Measurements from ENCODE around the gene OSBPL1A. TPM values are rescaled to one million over a fixed set of nuclear protein-coding genes. Genes with fewer than 3 reads are reported as not detected.

OSBPL1A gene
- total RNA-seq, 1 experiment from 2014 or later, result 37.4 TPM

GRCh38 chr18:24262087-24262486 lies 135.5 kb downstream of the OSBPL1A start:
- TF ChIP-seq EZH2 (IDR thresholded peaks at IDR 0.05; ENCODE audit: low read depth) (no peak), CTCF (conservative IDR thresholded peaks at IDR 0.05) (no peak)
- H4K20me1 ChIP-seq (ENCODE audit: insufficient read depth), result no peaks in the 10 kb centered on the region
- no peak for DNase-seq
- no peak overlapping the region for H2AFZ ChIP-seq
- no peaks in the 10 kb centered on the region for H3K27me3 ChIP-seq (ENCODE audit: insufficient read depth, low read depth)
- no peak overlapping the region for H3K27ac ChIP-seq
- no TSS peak for BruUV-seq (replicated peaks)
- H3F3A ChIP-seq (ENCODE audit: insufficient read depth, low read depth), result no peaks in the 10 kb centered on the region
- no peaks in the 10 kb centered on the region for H3K9me2 ChIP-seq (ENCODE audit: insufficient read depth)
- H3K36me3 ChIP-seq (ENCODE audit: low read depth), result no peaks in the 10 kb centered on the region
- no peaks in the 10 kb centered on the region for H3K9me3 ChIP-seq (ENCODE audit: insufficient read depth, low read depth)
- POLR2A ChIA-PET (ENCODE audit: unreplicated experiment), result interaction anchor here (0.6 to 0.7 kb wide), 2 partner anchors 70 to 128 kb away, joined by 6 to 12 read pairs; no protein-coding TSS in a partner anchor
- H3K4me1 ChIP-seq (replicated peaks; ENCODE audit: insufficient read depth), result no peaks in the 10 kb centered on the region
- H3K4me2 ChIP-seq, result no peak overlapping the region
- no peak overlapping the region for H3K4me3 ChIP-seq
- intact Hi-C loops (cut with micrococcal nuclease; ENCODE audit: unreplicated experiment), result no loop called here
- H3K79me2 ChIP-seq (ENCODE audit: low read depth), result peaks cover 84% of the 10 kb centered on the region
- CTCF ChIA-PET, result no interaction called here

- H3K36me3 ChIP-seq (ENCODE audit: low read depth), result no peaks in the 10 kb centered on the region
These were observed 137.6 kb downstream of the OSBPL1A start for GRCh38 chr18:24259869-24260641.

GRCh38 chr18:24254071-24254470 lies 143.6 kb downstream of the OSBPL1A start:
- Histone ChIP-seq H3K79me2 (ENCODE audit: low read depth) (peaks cover 42% of the 10 kb centered on the region), H3K4me2 (no peak overlapping the region), H3K36me3 (ENCODE audit: low read depth) (no peaks in the 10 kb centered on the region), H3K4me1 (replicated peaks; ENCODE audit: insufficient read depth) (no peaks in the 10 kb centered on the region), H3K27ac (no peak overlapping the region), H4K20me1 (ENCODE audit: insufficient read depth) (no peaks in the 10 kb centered on the region), H3F3A (ENCODE audit: insufficient read depth, low read depth) (no peaks in the 10 kb centered on the region), H3K27me3 (ENCODE audit: insufficient read depth, low read depth) (no peaks in the 10 kb centered on the region), H3K9me2 (ENCODE audit: insufficient read depth) (no peaks in the 10 kb centered on the region), H3K4me3 (no peak overlapping the region), H2AFZ (no peak overlapping the region), H3K9me3 (ENCODE audit: insufficient read depth, low read depth) (no peaks in the 10 kb centered on the region)
- no peak for DNase-seq
- CTCF ChIA-PET, result no interaction called here
- POLR2A ChIA-PET (ENCODE audit: unreplicated experiment), result no interaction called here
- intact Hi-C loops (cut with micrococcal nuclease; ENCODE audit: unreplicated experiment), result no loop called here
- no TSS peak for BruUV-seq (replicated peaks)
- TF ChIP-seq EZH2 (IDR thresholded peaks at IDR 0.05; ENCODE audit: low read depth) (no peak), CTCF (conservative IDR thresholded peaks at IDR 0.05) (no peak)

More at GRCh38 chr18:24259869-24260641, 137.6 kb downstream of the OSBPL1A start:
- H3K4me3 ChIP-seq, result no peak overlapping the region
- H3K27me3 ChIP-seq (ENCODE audit: insufficient read depth, low read depth), result no peaks in the 10 kb centered on the region
- peaks cover 76% of the 10 kb centered on the region for H3K79me2 ChIP-seq (ENCODE audit: low read depth)
- H2AFZ ChIP-seq, result no peak overlapping the region
- POLR2A ChIA-PET (ENCODE audit: unreplicated experiment), result no interaction called here
- H3K9me2 ChIP-seq (ENCODE audit: insufficient read depth), result no peaks in the 10 kb centered on the region
- H3K4me2 ChIP-seq, result no peak overlapping the region
- no TSS peak for BruUV-seq (replicated peaks)
- no peaks in the 10 kb centered on the region for H3K4me1 ChIP-seq (replicated peaks; ENCODE audit: insufficient read depth)
- H3K9me3 ChIP-seq (ENCODE audit: insufficient read depth, low read depth), result no peaks in the 10 kb centered on the region
- no peaks in the 10 kb centered on the region for H4K20me1 ChIP-seq (ENCODE audit: insufficient read depth)
- no peak for TF ChIP-seq CTCF (conservative IDR thresholded peaks at IDR 0.05)
- no peak for TF ChIP-seq EZH2 (IDR thresholded peaks at IDR 0.05; ENCODE audit: low read depth)
- H3F3A ChIP-seq (ENCODE audit: insufficient read depth, low read depth), result no peaks in the 10 kb centered on the region
- CTCF ChIA-PET, result no interaction called here
- no peak overlapping the region for H3K27ac ChIP-seq
- DNase-seq, result no peak
- intact Hi-C loops (cut with micrococcal nuclease; ENCODE audit: unreplicated experiment), result no loop called here

All from PC-9 (cell line).